HepG2 (cell line): Measurements from ENCODE around the gene MESD. TPM values are rescaled to one million over a fixed set of nuclear protein-coding genes. Genes with fewer than 3 reads are reported as not detected.

Experiments used
- ATAC-seq: fragments of 200-7000 bp; cut with Tn5 transposase; 3 replicates; pipeline ENCODE4 v1.9.1; 2020; ENCODE audit warnings: mild to moderate bottlenecking, moderate library complexity
- BruUV-seq: library from RNA; stranded (reverse); fragments of 400-500 nt; replicated peaks from 2 replicates; lab custom pipeline; 2021; lab: Mats Ljungman, UMichigan
- CTCF ChIA-PET: fragments of 300-600 bp; formaldehyde crosslinking; extraction: SDS; loops from one replicate; lab custom pipeline; 2021; ENCODE audit warnings: low total read pairs, inconsistent platforms, low intra/inter-chr PET ratio; lab: Yijun Ruan, JAX
- POLR2A ChIA-PET: fragments of 350-600 bp; sonication (Branson Sonifier 250); formaldehyde crosslinking; loops from one replicate; lab custom pipeline; 2020; ENCODE audit warnings: antibody characterized with exemption, inconsistent platforms; lab: Yijun Ruan, JAX
- DNase-seq: peaks from one replicate; pipeline ENCODE4 v3.0.0-alpha.2; 2015; ENCODE audit warnings: low spot score
- FAIRE-seq: peaks from 3 replicates; lab custom pipeline; 2011; peaks lifted over from hg19 to GRCh38; lab: Jason Lieb, UNC
- H2AFZ ChIP-seq: one replicate; pipeline ENCODE4 v1.6.1; 2011; ENCODE audit warnings: low read length, inconsistent platforms
- H3K27ac ChIP-seq: fragments of 300-600 bp; 3 replicates; pipeline ENCODE4 v1.8.0; 2011; ENCODE audit warnings: mixed run types, mild to moderate bottlenecking, mixed read lengths, low read length, inconsistent platforms; ENCODE audit not compliant: insufficient read depth; ENCODE audit errors: extremely low read length
- H3K27me3 ChIP-seq, 2 experiments: fragments of 200-600 bp in 1 of 2; 2 replicates in 1 of 2; 3 replicates in 1 of 2; pipeline versions ENCODE4 v1.6.0 to v1.8.0; 2011; ENCODE audit warnings: low read length in 2 of 2, mild to moderate bottlenecking in 2 of 2, moderate library complexity in 2 of 2, inconsistent platforms in 1 of 2; ENCODE audit not compliant: insufficient read depth in 2 of 2, control insufficient read depth in 1 of 2
- H3K36me3 ChIP-seq, 2 experiments: fragments of 200-600 bp in 1 of 2; replicated peaks in 1 of 2; 2 replicates in 1 of 2; 3 replicates in 1 of 2; pipeline versions ENCODE4 v1.5.1 to v1.8.0; 2011; ENCODE audit warnings: low read length in 2 of 2, inconsistent platforms in 1 of 2; ENCODE audit not compliant: insufficient read depth in 2 of 2, control insufficient read depth in 1 of 2
- H3K4me1 ChIP-seq: 2 replicates; pipeline ENCODE4 v1.5.1; 2012; ENCODE audit warnings: low read length, inconsistent platforms; ENCODE audit not compliant: insufficient read depth
- H3K4me2 ChIP-seq: 2 replicates; pipeline ENCODE4 v1.6.0; 2011; ENCODE audit warnings: low read depth, low read length, inconsistent platforms
- H3K4me3 ChIP-seq, 3 experiments: fragments of 200-600 bp in 1 of 3; sonication (generic), shearing (Covaris generic) in 1 of 3; replicated peaks in 1 of 3; 2 replicates each; pipeline ENCODE4 v1.5.1; 2011 to 2016; ENCODE audit warnings: low read length in 3 of 3, inconsistent platforms in 2 of 3, low read depth in 2 of 3, mild to moderate bottlenecking in 2 of 3, control low read depth in 1 of 3, mixed read lengths in 1 of 3; ENCODE audit not compliant: insufficient read depth in 1 of 3
- H3K79me2 ChIP-seq: one replicate; pipeline ENCODE4 v1.6.1; 2011; ENCODE audit warnings: low read length, inconsistent platforms; ENCODE audit not compliant: insufficient read depth
- H3K9ac ChIP-seq: 2 replicates; pipeline ENCODE4 v1.6.0; 2011; ENCODE audit warnings: mild to moderate bottlenecking, low read depth, low read length, inconsistent platforms; ENCODE audit not compliant: insufficient read depth
- H3K9me3 ChIP-seq: 2 replicates; pipeline ENCODE4 v1.5.1; 2012; ENCODE audit warnings: mild to moderate bottlenecking, low read length
- H4K20me1 ChIP-seq: 2 replicates; pipeline ENCODE4 v1.6.0; 2011; ENCODE audit warnings: inconsistent platforms, mild to moderate bottlenecking, low read length, moderate library complexity; ENCODE audit not compliant: insufficient read depth
- FOSL1 ChIP-seq: sonication (generic); formaldehyde crosslinking; IDR thresholded peaks from 2 replicates; pipeline ENCODE4 v1.9.0; 2021; ENCODE audit warnings: missing genetic modification reagents, borderline replicate concordance
- GATAD2A ChIP-seq: IDR thresholded peaks from 2 replicates; pipeline ENCODE4 v1.6.1; 2016
- HMGA1 ChIP-seq: sonication (generic); formaldehyde crosslinking; conservative IDR thresholded peaks from 2 replicates; pipeline ENCODE4 v1.4.0; 2020; ENCODE audit warnings: missing genetic modification reagents
- NFYC ChIP-seq: IDR thresholded peaks from 2 replicates; pipeline ENCODE4 v1.6.1; 2016; ENCODE audit warnings: missing genetic modification reagents, missing compliant biosample characterization
- ONECUT2 ChIP-seq: sonication (generic); formaldehyde crosslinking; IDR thresholded peaks from 2 replicates; pipeline ENCODE4 v1.4.0; 2020; ENCODE audit warnings: missing genetic modification reagents
- SNAPC2 ChIP-seq: sonication (generic); formaldehyde crosslinking; IDR thresholded peaks from 2 replicates; pipeline ENCODE4 v1.8.1; 2022; ENCODE audit warnings: mild to moderate bottlenecking, missing genetic modification reagents
- TSC22D2 ChIP-seq: sonication (generic); formaldehyde crosslinking; IDR thresholded peaks from 2 replicates; pipeline ENCODE4 v1.5.1; 2020; ENCODE audit warnings: missing genetic modification reagents, mild to moderate bottlenecking, borderline replicate concordance
- ZBTB20 ChIP-seq: sonication (generic); formaldehyde crosslinking; IDR thresholded peaks from 2 replicates; pipeline ENCODE4 v1.8.1; 2023; ENCODE audit warnings: missing genetic modification reagents, low read depth, mild to moderate bottlenecking, borderline replicate concordance
- ZBTB46 ChIP-seq: sonication (generic); formaldehyde crosslinking; IDR thresholded peaks from 2 replicates; pipeline ENCODE4 v1.4.0; 2020; ENCODE audit warnings: mild to moderate bottlenecking, missing genetic modification reagents, borderline replicate concordance
- ZFY ChIP-seq: sonication (generic); formaldehyde crosslinking; IDR thresholded peaks from 2 replicates; pipeline ENCODE4 v1.4.0; 2020; ENCODE audit warnings: missing genetic modification reagents
- ZNF350 ChIP-seq: sonication (generic); formaldehyde crosslinking; IDR thresholded peaks from 2 replicates; pipeline ENCODE4 v1.4.0; 2020; ENCODE audit warnings: mild to moderate bottlenecking, low read depth, missing genetic modification reagents, borderline replicate concordance
- ZNF512B ChIP-seq: sonication (generic); formaldehyde crosslinking; IDR thresholded peaks from 2 replicates; pipeline ENCODE4 v1.5.1; 2020; ENCODE audit warnings: missing genetic modification reagents, mild to moderate bottlenecking, borderline replicate concordance
- ZNF572 ChIP-seq: sonication (generic); formaldehyde crosslinking; IDR thresholded peaks from 2 replicates; pipeline ENCODE4 v1.5.1; 2020; ENCODE audit warnings: mild to moderate bottlenecking, missing genetic modification reagents
- ZNF7 ChIP-seq: IDR thresholded peaks from 2 replicates; pipeline ENCODE4 v1.6.1; 2016; ENCODE audit warnings: missing biosample characterization, missing genetic modification reagents
- ZNF777 ChIP-seq: sonication (generic); formaldehyde crosslinking; IDR thresholded peaks from 2 replicates; pipeline ENCODE4 v1.4.0; 2020; ENCODE audit warnings: missing genetic modification reagents
- WGBS: methylation state at CpG from one replicate; pipeline ENCODE4 v1.1.6; 2017; ENCODE audit warnings: low lambda C conversion rate; 5-methylcytosine and 5-hydroxymethylcytosine counted together
- in situ Hi-C: cut with HindIII; loops from 2 replicates; pipeline ENCODE4 v1.10.0; 2017; ENCODE audit warnings: low pct_unique_long_range_greater_than_20kb; ENCODE audit not compliant: extremely low pct_ligation_motif_present
- intact Hi-C: fragments of 100-400 bp; cut with micrococcal nuclease; formaldehyde crosslinking; loops from one replicate; pipeline ENCODE4 v1.10.0; 2022; ENCODE audit not compliant: unreplicated experiment
- polyA plus RNA-seq, 8 experiments: library from polyadenylated mRNA; depleted of rRNA in 3 of 8; stranded (reverse) in 7 of 8; unstranded in 1 of 8; fragments of >200 nt; fragmentation: Illumina TruSeq in 4 of 8; extraction: Trizol in 4 of 8; gene quantifications; 2 replicates each; pipeline versions ENCODE4 v1.2.1 to v1.2.3, GENCODE V29; 2011 to 2016; ENCODE audit warnings: low read depth in 4 of 8, missing spikeins in 1 of 8, mixed read lengths in 1 of 8; ENCODE audit not compliant: insufficient read depth in 1 of 8
- total RNA-seq, 5 experiments: library from RNA; depleted of rRNA; stranded (reverse); fragments of >200 nt; fragmentation: Illumina TruSeq; extraction: Trizol; gene quantifications; 2 replicates each; pipeline ENCODE4 v1.2.3, GENCODE V29; 2016; ENCODE audit warnings: low read depth in 1 of 5

Gene MESD
- total and polyA plus RNA-seq, 2 of the 13 experiments (the other 11 are each of a cell fraction or from before 2014, with no cell fraction given): 18.0 to 46.2 TPM

DNA sequence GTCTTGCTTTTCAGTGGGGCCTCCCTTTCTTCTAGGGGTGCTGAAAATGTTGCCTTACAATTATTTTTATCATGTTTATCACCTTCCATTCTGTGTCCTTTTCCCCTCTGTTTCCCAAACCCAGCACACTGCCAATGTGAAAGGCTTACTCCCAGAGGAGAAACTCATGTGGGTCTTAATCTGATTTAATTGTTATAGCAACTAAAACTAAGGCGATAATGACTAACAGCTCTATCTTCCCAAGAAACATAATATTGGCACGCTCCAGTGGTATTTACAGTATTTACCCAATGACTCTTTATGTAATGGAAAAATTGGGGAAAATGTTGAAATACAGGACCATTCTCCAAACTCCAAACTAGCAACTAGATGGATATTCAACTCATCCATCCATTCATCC is 58.4 kb downstream of the MESD start (continued):
- TF ChIP-seq ZBTB20 (CRISPR knock-in tag) (no peak), ZFY (no peak), HMGA1 (CRISPR knock-in tag) (no peak), ZNF572 (no peak), GATAD2A (CRISPR knock-in tag) (no peak)

- Histone ChIP-seq H2AFZ (no peak overlapping the region), H3K9ac (no peak overlapping the region), H3K79me2 (no peaks in the 10 kb centered on the region), H4K20me1 (no peaks in the 10 kb centered on the region), H3K4me2 (no peak overlapping the region), H3K27ac (no peak overlapping the region), H3K4me3 (no peak overlapping the region), H3K4me1 (no peaks in the 10 kb centered on the region), H3K36me3 (peaks cover 25 to 73% of the 10 kb centered on the region in 2 experiments; a peak in 4 of 5 replicates), H3K9me3 (no peaks in the 10 kb centered on the region), H3K27me3 (no peaks in the 10 kb centered on the region)
- no peak for DNase-seq
- ChIA-PET POLR2A (no interaction called here), CTCF (no interaction called here)
- no peak for FAIRE-seq
- in situ Hi-C loops: no loop called here
- BruUV-seq: no TSS peak
- 96% methylated on average over 4 of the region's 4 CpGs for WGBS
- TF ChIP-seq TSC22D2 (CRISPR knock-in tag): no peak
- ATAC-seq: no peak
- intact Hi-C loops: no loop called here
Measured at GRCh38 chr15:80929689-80930088, 59.9 kb downstream of the MESD start.

GRCh38 chr15:80929225-80929624 is 60.4 kb downstream of the MESD start:
- 93% methylated on average over 4 of the region's 4 CpGs for WGBS
- Histone ChIP-seq H2AFZ (no peak overlapping the region), H3K4me2 (no peak overlapping the region), H4K20me1 (no peaks in the 10 kb centered on the region), H3K36me3 (peaks cover 25 to 77% of the 10 kb centered on the region in 2 experiments; a peak in 4 of 5 replicates), H3K27ac (no peak overlapping the region), H3K4me1 (no peaks in the 10 kb centered on the region), H3K9ac (no peak overlapping the region), H3K79me2 (no peaks in the 10 kb centered on the region), H3K4me3 (no peak overlapping the region), H3K27me3 (no peaks in the 10 kb centered on the region), H3K9me3 (no peaks in the 10 kb centered on the region)
- BruUV-seq: no TSS peak
- ChIA-PET CTCF (no interaction called here), POLR2A (no interaction called here)
- FAIRE-seq (no peak), ATAC-seq (no peak), DNase-seq (no peak)
- in situ Hi-C loops (no loop called here), intact Hi-C loops (no loop called here)
- TF ChIP-seq ZBTB46 (no peak), NFYC (CRISPR knock-in tag) (no peak), ZNF350 (CRISPR knock-in tag) (no peak), SNAPC2 (CRISPR knock-in tag) (no peak), ZNF777 (CRISPR knock-in tag) (no peak), ONECUT2 (CRISPR knock-in tag) (no peak), FOSL1 (no peak), ZNF512B (CRISPR knock-in tag) (no peak), ZNF7 (CRISPR knock-in tag) (no peak)
